Esophagus (tissue), 2 donors: ENCODE measurements around the gene CEP295NL. TPM values are rescaled to one million over a fixed set of nuclear protein-coding genes. Genes with fewer than 3 reads are reported as not detected.

ENCODE experiments used
- H3K27ac ChIP-seq, 2 donors: one replicate each; pipeline ENCODE4 v1.5.1; 2013; ENCODE audit warnings: low read depth in 2 of 2, mild to moderate bottlenecking in 2 of 2, inconsistent platforms in 1 of 2, low read length in 1 of 2, moderate library complexity in 1 of 2
- H3K27me3 ChIP-seq, 2 donors: one replicate each; pipeline ENCODE4 v1.6.1; 2013; ENCODE audit warnings: low read length in 2 of 2, control low read depth in 1 of 2, mild to moderate bottlenecking in 1 of 2; ENCODE audit not compliant: insufficient read depth in 2 of 2, control insufficient read depth in 1 of 2
- H3K36me3 ChIP-seq, 2 donors: one replicate each; pipeline ENCODE4 v1.6.1; 2013; ENCODE audit warnings: low read length in 1 of 2; ENCODE audit not compliant: control insufficient read depth in 2 of 2, insufficient read depth in 2 of 2
- H3K4me1 ChIP-seq, 2 donors: one replicate each; pipeline ENCODE4 v1.6.1; 2013; ENCODE audit warnings: low read length in 1 of 2; ENCODE audit not compliant: control insufficient read depth in 2 of 2, insufficient read depth in 2 of 2
- H3K4me3 ChIP-seq, 2 donors: one replicate each; pipeline ENCODE4 v1.5.1; 2013; ENCODE audit warnings: low read length in 2 of 2, mild to moderate bottlenecking in 2 of 2, low read depth in 1 of 2, moderate library complexity in 1 of 2
- H3K9me3 ChIP-seq, 2 donors: one replicate each; pipeline ENCODE4 v1.6.1; 2013; ENCODE audit warnings: mild to moderate bottlenecking in 2 of 2, low read depth in 1 of 2, low read length in 1 of 2, moderate library complexity in 1 of 2; ENCODE audit not compliant: control insufficient read depth in 2 of 2, insufficient read depth in 1 of 2
- WGBS, 2 donors: extraction: QIAGEN DNeasy Blood & Tissue Kit; methylation state at CpG; one replicate each; pipeline ENCODE4 v1.1.7; 2013; 5-methylcytosine and 5-hydroxymethylcytosine counted together
- polyA plus RNA-seq, 2 donors: library from polyadenylated mRNA; stranded (reverse); fragments of 200-250 nt; gene quantifications; one replicate each; pipeline ENCODE4 v1.2.3, GENCODE V29; 2013
- donor health status: healthy with polysubstance abuse.
- donor health status: Bipolar disorder and iron deficiency.

CEP295NL gene
- polyA plus RNA-seq, 2 donors, result 0.25 to 3.5 TPM

GRCh38 chr17:78898947-78899346, 4.1 kb downstream of the CEP295NL start:
- Histone ChIP-seq H3K36me3 (peaks cover 0 to 2% of the 10 kb centered on the region in 2 donors), H3K4me3 (no peak overlapping the region), H3K4me1 (peaks cover 12 to 20% of the 10 kb centered on the region in 2 donors), H3K27me3 (no peaks in the 10 kb centered on the region), H3K27ac (peak overlapping the region in 1 of 2 donors; percentile 8), H3K9me3 (no peaks in the 10 kb centered on the region)
- 84 to 88% methylated on average over 13 of the region's 13 CpGs for WGBS, 2 donors

- no peaks in the 10 kb centered on the region for H3K27me3 ChIP-seq
- no peak overlapping the region for H3K27ac ChIP-seq
- H3K4me3 ChIP-seq, result no peak overlapping the region
- peaks cover 12 to 22% of the 10 kb centered on the region in 2 donors for H3K4me1 ChIP-seq
- 79 to 84% methylated on average over 17 of the region's 17 CpGs for WGBS, 2 donors
- H3K36me3 ChIP-seq, result peaks cover 0 to 2% of the 10 kb centered on the region in 2 donors
- no peaks in the 10 kb centered on the region for H3K9me3 ChIP-seq
Measured at GRCh38 chr17:78898075-78898836, 4.7 kb downstream of the CEP295NL start.

DNA sequence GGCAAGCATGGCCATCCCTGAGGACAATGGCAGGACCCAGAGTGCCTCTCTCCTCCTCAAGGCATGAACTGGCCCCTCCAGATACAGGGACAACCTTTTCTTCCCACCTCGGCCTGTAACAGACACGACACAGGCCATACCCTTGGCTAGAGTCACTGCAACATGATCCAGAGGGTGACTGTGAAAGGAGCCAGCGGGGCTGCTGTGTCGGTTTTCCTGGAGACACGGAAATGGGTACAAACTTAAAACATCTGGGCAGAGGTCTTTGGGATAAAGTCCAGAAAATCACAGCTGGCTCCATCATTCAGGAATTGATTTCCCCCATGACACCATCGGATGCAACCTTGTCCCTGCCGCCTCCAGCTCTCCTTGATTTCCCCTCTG, 5.3 kb downstream of the CEP295NL start:
- Histone ChIP-seq H3K36me3 (peaks cover 0 to 2% of the 10 kb centered on the region in 2 donors), H3K4me1 (peaks cover 9 to 22% of the 10 kb centered on the region in 2 donors), H3K27me3 (no peaks in the 10 kb centered on the region), H3K4me3 (no peak overlapping the region), H3K27ac (no peak overlapping the region), H3K9me3 (peaks cover 0 to 3% of the 10 kb centered on the region in 2 donors)
- WGBS, 2 donors, result 79 to 83% methylated on average over 7 of the region's 7 CpGs

DNA sequence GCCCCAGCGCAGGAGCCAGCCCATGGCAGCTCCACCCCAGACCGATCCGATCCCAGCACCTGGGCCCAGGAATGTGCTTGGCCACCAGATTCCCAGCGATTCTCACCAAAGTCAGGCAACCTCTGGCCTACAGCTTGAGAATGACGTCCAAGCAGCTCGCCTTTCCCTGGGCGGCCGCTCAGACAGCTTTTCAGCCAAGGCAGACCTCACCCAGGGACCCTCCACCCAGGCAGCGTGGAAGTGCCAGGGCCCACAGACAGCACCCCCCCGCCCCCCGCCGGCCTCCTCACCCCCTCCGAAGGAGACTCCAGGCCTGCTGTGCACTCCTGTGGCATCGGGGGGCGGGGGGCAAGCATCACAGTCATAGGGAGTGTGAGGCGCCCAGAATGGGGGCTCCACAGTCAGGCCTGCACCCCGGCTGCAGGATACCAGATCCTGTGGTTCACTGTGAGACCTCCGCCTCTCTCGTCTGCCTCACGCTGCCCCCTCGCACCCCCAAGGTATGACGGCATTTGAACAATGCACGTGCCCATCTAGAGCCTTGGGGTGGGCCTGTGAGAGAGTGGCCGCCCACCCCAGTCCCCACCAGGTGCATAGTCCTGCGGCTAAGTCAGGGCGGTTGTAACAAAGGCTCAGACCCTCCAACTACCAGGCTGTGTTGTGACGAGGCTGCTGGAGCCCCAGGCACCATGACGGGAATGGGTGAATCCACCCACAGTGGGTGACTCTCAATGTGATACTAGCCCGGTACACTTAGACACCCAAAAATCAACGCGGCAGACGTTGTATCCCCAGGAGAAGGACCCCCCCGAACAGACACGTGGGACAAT, 6.0 kb downstream of the CEP295NL start:
- Histone ChIP-seq H3K36me3 (peaks cover 0 to 2% of the 10 kb centered on the region in 2 donors), H3K27ac (no peak overlapping the region), H3K4me3 (no peak overlapping the region), H3K9me3 (peaks cover 0 to 3% of the 10 kb centered on the region in 2 donors), H3K4me1 (peaks cover 9 to 21% of the 10 kb centered on the region in 2 donors), H3K27me3 (no peaks in the 10 kb centered on the region)
- 86 to 87% methylated on average over 34 of the region's 34 CpGs for WGBS, 2 donors

GRCh38 chr17:78896091-78896833, 6.7 kb downstream of the CEP295NL start:
- H3K4me3 ChIP-seq, result no peak overlapping the region
- WGBS, 2 donors, result 77 to 85% methylated on average over 20 of the region's 20 CpGs
- peaks cover 0 to 3% of the 10 kb centered on the region in 2 donors for H3K9me3 ChIP-seq
- no peaks in the 10 kb centered on the region for H3K27me3 ChIP-seq
- peaks cover 0 to 2% of the 10 kb centered on the region in 2 donors for H3K36me3 ChIP-seq
- peaks cover 9 to 21% of the 10 kb centered on the region in 2 donors for H3K4me1 ChIP-seq
- peak overlapping the region in 1 of 2 donors; percentile 6 for H3K27ac ChIP-seq

DNA sequence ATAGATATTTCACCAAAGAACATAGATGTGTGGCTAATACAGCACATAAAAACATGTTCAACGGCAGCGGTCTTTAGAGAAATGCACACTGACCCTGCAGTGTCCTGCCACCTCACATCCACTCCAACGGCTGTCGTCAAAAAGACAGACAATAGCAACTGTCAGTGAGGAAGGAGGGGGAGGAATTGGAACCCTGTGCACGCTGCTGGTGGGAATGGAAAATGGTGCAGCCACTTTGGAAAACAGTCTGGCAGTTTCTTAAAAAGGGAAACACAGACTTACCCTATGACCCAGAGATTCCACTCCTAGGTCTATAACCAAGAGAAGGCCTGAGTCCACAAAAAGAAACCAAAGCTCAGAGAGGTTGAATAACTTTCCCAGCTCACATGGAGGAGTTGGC, 7.7 kb downstream of the CEP295NL start:
- WGBS, 2 donors, result 50 to 55% methylated on average over 5 of the region's 5 CpGs
- H3K4me1 ChIP-seq, result peaks cover 9 to 21% of the 10 kb centered on the region in 2 donors

GRCh38 chr17:78893684-78894083, 9.3 kb downstream of the CEP295NL start:
- no peaks in the 10 kb centered on the region for H3K27me3 ChIP-seq
- no peak overlapping the region for H3K27ac ChIP-seq
- peaks cover 0 to 2% of the 10 kb centered on the region in 2 donors for H3K36me3 ChIP-seq
- 21 to 36% methylated on average over 4 of the region's 4 CpGs for WGBS, 2 donors
- H3K4me1 ChIP-seq, result peaks cover 3 to 16% of the 10 kb centered on the region in 2 donors
- H3K4me3 ChIP-seq, result no peak overlapping the region
- H3K9me3 ChIP-seq, result peaks cover 0 to 3% of the 10 kb centered on the region in 2 donors

More for the DNA sequence above, 7.7 kb downstream of the CEP295NL start:
- Histone ChIP-seq H3K27me3 (no peaks in the 10 kb centered on the region), H3K9me3 (peaks cover 0 to 3% of the 10 kb centered on the region in 2 donors), H3K36me3 (peaks cover 0 to 2% of the 10 kb centered on the region in 2 donors), H3K4me3 (no peak overlapping the region), H3K27ac (peak overlapping the region in 1 of 2 donors; percentile 53)

DNA sequence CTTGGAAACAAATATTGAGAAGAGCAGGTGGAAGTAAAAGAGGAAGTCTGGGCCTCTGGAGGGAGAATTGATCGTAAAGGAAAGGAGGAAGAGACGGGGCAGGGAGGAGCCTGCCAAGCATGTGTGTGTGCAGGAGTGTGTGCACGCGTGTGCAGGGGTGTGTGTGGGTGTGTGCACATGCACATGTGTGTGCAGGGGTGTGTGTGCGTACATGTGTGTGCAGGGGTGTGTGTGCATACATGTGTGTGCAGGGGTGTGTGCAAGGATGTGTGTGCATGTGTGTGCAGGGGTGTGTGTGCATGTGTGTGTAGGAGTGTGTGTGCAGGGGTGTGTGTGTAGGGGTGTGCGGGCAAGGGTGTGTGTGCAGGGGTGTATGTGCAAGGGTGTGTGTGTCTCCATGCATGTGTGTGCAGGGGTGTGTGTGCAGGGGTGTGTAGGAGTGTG, 10.0 kb downstream of the CEP295NL start:
- Histone ChIP-seq H3K4me1 (peaks cover 3 to 16% of the 10 kb centered on the region in 2 donors), H3K27ac (no peak overlapping the region)
- WGBS, 2 donors, result 81 to 85% methylated on average over 6 of the region's 6 CpGs

GRCh38 chr17:78892520-78892919, 10.5 kb downstream of the CEP295NL start:
- 65 to 71% methylated on average over 5 of the region's 5 CpGs for WGBS, 2 donors
- Histone ChIP-seq H3K9me3 (peaks cover 0 to 3% of the 10 kb centered on the region in 2 donors), H3K36me3 (peaks cover 0 to under 1% of the 10 kb centered on the region in 2 donors), H3K27me3 (no peaks in the 10 kb centered on the region), H3K27ac (no peak overlapping the region), H3K4me3 (no peak overlapping the region), H3K4me1 (peaks cover 3 to 16% of the 10 kb centered on the region in 2 donors)

More for the DNA sequence above, 10.0 kb downstream of the CEP295NL start:
- Histone ChIP-seq H3K27me3 (no peaks in the 10 kb centered on the region), H3K4me3 (no peak overlapping the region), H3K36me3 (peaks cover 0 to 2% of the 10 kb centered on the region in 2 donors), H3K9me3 (peaks cover 0 to 3% of the 10 kb centered on the region in 2 donors)
